Measurements from ENCODE around the gene AGPS. TPM values are rescaled to one million over a fixed set of nuclear protein-coding genes. Genes with fewer than 3 reads are reported as not detected.
"Not testable (repeated sequence)": the region's sequence is repeated elsewhere in the genome, so short reads cannot be mapped to it uniquely, and the experiment has no call there.

The AGPS gene
- total and polyA plus RNA-seq, 10 of the 15 experiments (the other 5 are each of a cell fraction or from before 2014, with no cell fraction given) = 7.9 to 54.2 (median 38.7) TPM

DNA sequence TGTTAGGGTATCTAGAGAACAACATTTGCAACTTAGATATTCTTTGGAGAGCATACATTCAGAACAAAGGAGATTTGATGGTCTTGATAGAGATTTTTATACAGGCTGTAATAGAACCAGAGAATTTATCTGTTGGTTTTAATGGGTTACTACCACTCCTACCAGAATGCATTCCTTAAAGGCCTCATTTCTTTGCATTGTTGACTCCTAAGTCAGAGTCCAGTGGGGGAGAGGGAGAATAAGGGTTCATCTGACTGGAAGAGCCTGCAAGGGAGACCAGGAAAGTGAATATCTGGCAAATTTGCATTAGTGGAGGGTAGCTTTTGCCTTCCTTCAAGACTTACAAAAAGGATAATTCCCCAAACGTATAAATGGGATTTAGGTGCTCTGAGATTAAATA is 29.7 kb downstream of the AGPS start (continued):
- TF ChIP-seq, protein P1, sequence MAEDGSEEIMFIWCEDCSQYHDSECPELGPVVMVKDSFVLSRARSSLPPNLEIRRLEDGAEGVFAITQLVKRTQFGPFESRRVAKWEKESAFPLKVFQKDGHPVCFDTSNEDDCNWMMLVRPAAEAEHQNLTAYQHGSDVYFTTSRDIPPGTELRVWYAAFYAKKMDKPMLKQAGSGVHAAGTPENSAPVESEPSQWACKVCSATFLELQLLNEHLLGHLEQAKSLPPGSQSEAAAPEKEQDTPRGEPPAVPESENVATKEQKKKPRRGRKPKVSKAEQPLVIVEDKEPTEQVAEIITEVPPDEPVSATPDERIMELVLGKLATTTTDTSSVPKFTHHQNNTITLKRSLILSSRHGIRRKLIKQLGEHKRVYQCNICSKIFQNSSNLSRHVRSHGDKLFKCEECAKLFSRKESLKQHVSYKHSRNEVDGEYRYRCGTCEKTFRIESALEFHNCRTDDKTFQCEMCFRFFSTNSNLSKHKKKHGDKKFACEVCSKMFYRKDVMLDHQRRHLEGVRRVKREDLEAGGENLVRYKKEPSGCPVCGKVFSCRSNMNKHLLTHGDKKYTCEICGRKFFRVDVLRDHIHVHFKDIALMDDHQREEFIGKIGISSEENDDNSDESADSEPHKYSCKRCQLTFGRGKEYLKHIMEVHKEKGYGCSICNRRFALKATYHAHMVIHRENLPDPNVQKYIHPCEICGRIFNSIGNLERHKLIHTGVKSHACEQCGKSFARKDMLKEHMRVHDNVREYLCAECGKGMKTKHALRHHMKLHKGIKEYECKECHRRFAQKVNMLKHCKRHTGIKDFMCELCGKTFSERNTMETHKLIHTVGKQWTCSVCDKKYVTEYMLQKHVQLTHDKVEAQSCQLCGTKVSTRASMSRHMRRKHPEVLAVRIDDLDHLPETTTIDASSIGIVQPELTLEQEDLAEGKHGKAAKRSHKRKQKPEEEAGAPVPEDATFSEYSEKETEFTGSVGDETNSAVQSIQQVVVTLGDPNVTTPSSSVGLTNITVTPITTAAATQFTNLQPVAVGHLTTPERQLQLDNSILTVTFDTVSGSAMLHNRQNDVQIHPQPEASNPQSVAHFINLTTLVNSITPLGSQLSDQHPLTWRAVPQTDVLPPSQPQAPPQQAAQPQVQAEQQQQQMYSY (CRISPR knock-in tag; IDR thresholded peaks at IDR 0.05) = no peak
- TF ChIP-seq TBL1XR1 (IDR thresholded peaks at IDR 0.05; ENCODE audit: low read depth, low read length) = no peak
- no peak for TF ChIP-seq SMAD5 (IDR thresholded peaks at IDR 0.05; ENCODE audit: low read depth)
- TF ChIP-seq YBX1 (IDR thresholded peaks at IDR 0.05) = no peak

DNA sequence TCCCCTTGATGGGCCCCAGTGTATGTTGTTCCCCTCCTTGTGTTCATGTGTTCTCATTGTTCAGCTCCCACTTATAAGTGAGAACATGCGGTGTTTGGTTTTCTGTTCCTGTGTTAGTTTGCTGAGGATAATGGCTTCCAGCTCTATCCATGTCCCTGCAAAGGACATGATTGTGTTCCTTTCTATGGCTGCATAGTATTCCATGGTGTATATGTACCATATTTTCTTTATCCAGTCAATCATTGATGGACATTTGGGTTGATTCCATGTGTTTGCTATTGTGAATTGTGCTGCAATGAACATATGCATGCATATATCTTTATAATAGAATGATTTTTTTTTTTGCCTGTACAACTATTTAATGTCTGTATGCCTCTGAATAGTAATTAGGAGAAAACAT is 31.5 kb downstream of the AGPS start:
- in situ Hi-C loops (cut with MboI); H3K4me2 ChIP-seq (ENCODE audit: control insufficient read depth, insufficient read depth); H3K4me3 ChIP-seq; H3K9ac ChIP-seq (ENCODE audit: control insufficient read depth, insufficient read depth, low read length); POLR2A ChIA-PET; H3K27me3 ChIP-seq (replicated peaks in 1 of 2; ENCODE audit: control insufficient read depth in 2 of 2, insufficient read depth in 2 of 2, low read length in 1 of 2); FAIRE-seq; ATAC-seq; H3K9me3 ChIP-seq (replicated peaks; ENCODE audit: control insufficient read depth, insufficient read depth, low read length); intact Hi-C loops (cut with micrococcal nuclease; ENCODE audit: unreplicated experiment); H3K27ac ChIP-seq (ENCODE audit: control insufficient read depth, insufficient read depth); SMC1A ChIA-PET (ENCODE audit: uncharacterized antibody, unreplicated experiment); BruUV-seq (replicated peaks); DNase-seq (ENCODE audit: low read depth, low spot score); H3K79me2 ChIP-seq (ENCODE audit: control insufficient read depth, insufficient read depth, low read length); H4K20me1 ChIP-seq (ENCODE audit: control insufficient read depth, insufficient read depth); H3K4me1 ChIP-seq (ENCODE audit: control insufficient read depth, insufficient read depth, low read length); H2AFZ ChIP-seq (ENCODE audit: control insufficient read depth, low read depth, low read length); RAD21 ChIA-PET (ENCODE audit: unreplicated experiment); H3K36me3 ChIP-seq (ENCODE audit: control insufficient read depth in 2 of 2, insufficient read depth in 2 of 2, low read length in 1 of 2): not testable (repeated sequence)
- 100% methylated on average over 1 of the region's 1 CpG for WGBS (ENCODE audit: insufficient coverage, insufficient replicate concordance, low lambda C conversion rate, missing lambda C conversion rate)
- CTCF ChIA-PET = interaction anchor here (1.9 kb wide), 1 partner anchor 9 kb away, joined by 7 read pairs; no protein-coding TSS in a partner anchor

DNA sequence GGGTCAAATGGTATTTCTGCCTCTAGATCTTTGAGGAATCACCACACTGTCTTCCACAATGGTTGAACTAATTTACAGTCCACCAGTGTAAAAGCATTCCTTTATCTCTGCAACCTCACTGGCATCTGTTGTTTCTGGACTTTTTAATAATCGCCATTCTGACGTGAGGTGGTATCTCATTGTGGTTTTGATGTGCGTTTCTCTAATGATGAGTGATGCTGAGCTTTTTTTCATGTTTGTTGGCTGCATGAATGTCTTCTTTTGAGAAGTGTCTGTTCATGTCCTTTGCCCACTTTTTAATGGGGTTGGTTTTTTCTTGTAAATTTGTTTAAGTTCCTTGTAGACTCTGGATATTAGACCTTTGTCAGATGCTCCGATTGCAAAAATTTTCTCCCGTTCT is 32.0 kb downstream of the AGPS start:
- H3K36me3 ChIP-seq (ENCODE audit: control insufficient read depth in 2 of 2, insufficient read depth in 2 of 2, low read length in 1 of 2); H3K4me3 ChIP-seq; H4K20me1 ChIP-seq (ENCODE audit: control insufficient read depth, insufficient read depth); H3K9me3 ChIP-seq (replicated peaks; ENCODE audit: control insufficient read depth, insufficient read depth, low read length); H3K4me1 ChIP-seq (ENCODE audit: control insufficient read depth, insufficient read depth, low read length); RAD21 ChIA-PET (ENCODE audit: unreplicated experiment); intact Hi-C loops (cut with micrococcal nuclease; ENCODE audit: unreplicated experiment); in situ Hi-C loops (cut with MboI); BruUV-seq (replicated peaks); SMC1A ChIA-PET (ENCODE audit: uncharacterized antibody, unreplicated experiment); H2AFZ ChIP-seq (ENCODE audit: control insufficient read depth, low read depth, low read length); FAIRE-seq; H3K79me2 ChIP-seq (ENCODE audit: control insufficient read depth, insufficient read depth, low read length); POLR2A ChIA-PET; H3K27me3 ChIP-seq (replicated peaks in 1 of 2; ENCODE audit: control insufficient read depth in 2 of 2, insufficient read depth in 2 of 2, low read length in 1 of 2); H3K27ac ChIP-seq (ENCODE audit: control insufficient read depth, insufficient read depth); ATAC-seq; DNase-seq (ENCODE audit: low read depth, low spot score); H3K9ac ChIP-seq (ENCODE audit: control insufficient read depth, insufficient read depth, low read length); H3K4me2 ChIP-seq (ENCODE audit: control insufficient read depth, insufficient read depth): not testable (repeated sequence)
- WGBS (ENCODE audit: insufficient coverage, insufficient replicate concordance, low lambda C conversion rate, missing lambda C conversion rate) = 100% methylated on average over 5 of the region's 5 CpGs
- CTCF ChIA-PET = interaction anchor here (1.9 kb wide), 1 partner anchor 9 kb away, joined by 7 read pairs; no protein-coding TSS in a partner anchor
